ENCODE measurements around the gene FAM89A.

FAM89A gene

GRCh38 chr1:231040019-231040799, at the start of gene FAM89A:
FAM89A (minus strand) TSS chr1:231040254; CDS start chr1:231040211, 43 bp downstream.
- DNase-seq = no peak

- DNase-seq = no peak
These were observed 44.3 kb upstream of the FAM89A start for GRCh38 chr1:231084353-231084752.

GRCh38 chr1:231079163-231079562, 39.1 kb upstream of the FAM89A start:
- DNase-seq = no peak

GRCh38 chr1:231078250-231078649, 38.2 kb upstream of the FAM89A start:
- no peak for DNase-seq

GRCh38 chr1:231076802-231077201, 36.7 kb upstream of the FAM89A start:
- DNase-seq = no peak

GRCh38 chr1:231075497-231075896, 35.4 kb upstream of the FAM89A start:
- DNase-seq = no peak

- no peak for DNase-seq
These were observed 35.0 kb upstream of the FAM89A start for GRCh38 chr1:231075020-231075419.

GRCh38 chr1:231074046-231074445, 34.0 kb upstream of the FAM89A start:
- no peak for DNase-seq

- no peak for DNase-seq
These were observed 33.3 kb upstream of the FAM89A start for GRCh38 chr1:231073331-231073730.

GRCh38 chr1:231072502-231073094, 32.5 kb upstream of the FAM89A start:
- DNase-seq = no peak

GRCh38 chr1:231072041-231072440, 32.0 kb upstream of the FAM89A start:
- DNase-seq = no peak

GRCh38 chr1:231070758-231071444, 30.8 kb upstream of the FAM89A start:
- DNase-seq = no peak

- DNase-seq = no peak
These were observed 29.3 kb upstream of the FAM89A start for GRCh38 chr1:231069333-231069732.

GRCh38 chr1:231068762-231069161, 28.7 kb upstream of the FAM89A start:
- DNase-seq = no peak

- no peak for DNase-seq
These were observed 25.6 kb upstream of the FAM89A start for GRCh38 chr1:231065510-231066241.

- no peak for DNase-seq
These were observed 24.4 kb upstream of the FAM89A start for GRCh38 chr1:231064418-231064817.

GRCh38 chr1:231063331-231063730, 23.3 kb upstream of the FAM89A start:
- no peak for DNase-seq

GRCh38 chr1:231062500-231063270, 22.6 kb upstream of the FAM89A start:
- no peak for DNase-seq

GRCh38 chr1:231059566-231060193, 19.6 kb upstream of the FAM89A start:
- no peak for DNase-seq

- no peak for DNase-seq
These were observed 18.5 kb upstream of the FAM89A start for GRCh38 chr1:231058416-231059109.

- DNase-seq = no peak
These were observed 17.4 kb upstream of the FAM89A start for GRCh38 chr1:231057410-231057809.
